NCI-H2029 treated with DMSO at 0.1 percent for 48 hours (cell line): Measurements from ENCODE around the gene EIF4E1B.

ENCODE experiments used
- DNase-seq: peaks from one replicate; lab custom pipeline; 2025; lab: John Stamatoyannopoulos, UW

Gene EIF4E1B

GRCh38 chr5:176606032-176606431 is 24.4 kb upstream of the EIF4E1B start:
- no peak for DNase-seq

- no peak for DNase-seq
Measured at GRCh38 chr5:176606875-176607274, 23.6 kb upstream of the EIF4E1B start.

- DNase-seq, result no peak
Measured at GRCh38 chr5:176608142-176608705, 22.3 kb upstream of the EIF4E1B start.

DNA sequence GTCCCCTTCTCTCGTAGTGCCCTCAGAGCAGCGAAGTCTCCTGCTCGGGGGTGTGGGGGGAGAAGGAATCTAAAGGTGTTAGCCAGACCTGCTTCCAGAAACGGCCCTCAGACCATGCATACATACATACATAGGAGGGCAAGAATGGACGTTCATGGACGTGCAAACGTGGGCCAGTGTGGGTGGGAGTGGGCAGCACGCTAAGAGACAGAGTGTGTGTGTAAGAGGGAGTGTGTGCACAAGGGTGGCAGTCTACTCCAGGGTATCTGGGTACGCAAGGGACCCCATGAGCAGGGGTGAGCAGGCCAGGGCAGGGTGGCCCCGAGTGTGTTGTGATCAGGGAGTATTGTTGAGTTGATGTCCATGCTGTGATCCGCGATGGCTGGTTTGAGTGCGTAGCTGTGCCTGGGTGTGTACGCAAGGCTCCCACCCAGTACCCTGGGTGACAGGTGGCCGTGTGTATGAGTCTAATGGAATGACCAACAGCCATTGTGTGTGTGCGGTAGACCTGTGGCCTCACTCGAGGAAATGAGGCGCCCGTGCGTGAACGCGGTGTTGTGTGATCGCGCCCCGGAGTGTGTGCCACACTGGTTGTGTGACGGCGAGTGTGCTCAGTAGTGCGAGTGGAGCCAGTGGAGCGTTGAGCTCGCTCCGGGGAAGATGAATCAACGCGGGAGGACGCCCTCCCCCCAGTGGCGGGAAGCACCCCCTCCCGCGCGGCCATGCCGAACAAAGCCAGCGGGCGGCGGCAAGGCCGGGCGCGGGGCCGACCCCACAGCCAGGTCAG is 21.3 kb upstream of the EIF4E1B start:
- no peak for DNase-seq

DNA sequence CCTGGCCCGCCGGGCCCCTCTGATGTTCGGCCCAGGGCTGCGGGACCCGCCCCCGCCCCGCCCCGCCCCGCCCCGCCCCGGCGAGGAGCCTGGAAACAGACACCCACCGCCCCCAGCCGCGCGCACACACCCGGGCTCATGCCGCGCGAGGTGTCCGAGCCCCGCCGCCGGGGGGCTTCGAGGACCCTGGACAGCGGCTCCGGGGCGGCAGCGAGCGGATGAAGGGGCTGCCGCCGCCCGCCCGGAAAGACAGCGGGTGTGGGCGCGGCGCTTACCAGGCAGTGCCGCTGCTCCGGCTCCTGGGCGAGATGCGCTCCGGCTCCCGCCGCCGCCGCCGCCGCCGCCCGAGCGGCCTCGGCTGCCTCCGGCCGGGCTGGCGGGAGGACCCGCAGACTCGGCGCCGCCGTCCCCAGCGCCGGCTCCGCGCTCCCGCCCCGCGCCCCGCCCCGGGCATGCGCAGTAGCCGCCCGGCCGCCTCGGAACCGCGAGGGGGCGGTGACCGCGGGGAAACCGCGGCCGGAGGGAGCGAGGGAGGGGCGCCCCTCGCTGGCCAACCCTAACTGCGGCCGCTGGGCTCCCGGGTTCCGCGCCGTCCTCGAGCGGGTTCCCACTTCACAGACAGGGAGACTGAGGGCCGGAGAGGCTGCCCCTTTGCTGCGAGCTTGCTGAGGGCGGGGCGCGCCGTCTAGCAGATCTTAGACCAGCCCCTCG is 20.6 kb upstream of the EIF4E1B start, which contains the start of gene GPRIN1:
TSS of gene GPRIN1 (minus strand) at position 433 of the 711 bp plus-strand sequence. CDS start 10,322 bp downstream, outside the sequence.
- no peak for DNase-seq

GRCh38 chr5:176610435-176610773 is 20.1 kb upstream of the EIF4E1B start:
- DNase-seq, result no peak

DNA sequence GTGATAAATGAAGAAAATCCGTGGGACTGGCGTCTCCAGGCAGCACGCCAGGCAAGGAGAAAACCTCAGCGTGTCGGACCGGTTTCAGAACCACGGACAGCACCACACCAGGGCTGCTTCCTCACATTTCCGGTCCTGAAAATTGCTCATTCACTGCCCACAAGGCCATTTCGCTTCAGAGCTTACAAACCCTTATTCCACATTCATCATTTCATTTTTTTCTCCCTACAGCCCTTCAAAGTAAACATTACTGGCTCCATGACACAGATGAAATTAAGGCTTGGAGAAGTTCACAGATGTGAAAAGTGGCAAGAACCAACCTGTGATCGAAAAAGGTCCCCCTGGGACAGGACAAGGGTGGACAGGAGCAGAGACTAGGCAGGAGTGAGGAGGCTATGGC is 19.0 kb upstream of the EIF4E1B start:
- DNase-seq, result no peak

GRCh38 chr5:176612008-176612407 is 18.5 kb upstream of the EIF4E1B start:
- no peak for DNase-seq

GRCh38 chr5:176612855-176613254 is 17.6 kb upstream of the EIF4E1B start:
- no peak for DNase-seq

GRCh38 chr5:176614805-176615478 is 15.5 kb upstream of the EIF4E1B start:
- no peak for DNase-seq

GRCh38 chr5:176616511-176616910 is 14.0 kb upstream of the EIF4E1B start:
- DNase-seq, result no peak

GRCh38 chr5:176618783-176619182 is 11.7 kb upstream of the EIF4E1B start:
- DNase-seq, result no peak

- DNase-seq, result no peak
Measured at GRCh38 chr5:176619203-176619568, 11.3 kb upstream of the EIF4E1B start.

GRCh38 chr5:176619569-176620332 is 10.7 kb upstream of the EIF4E1B start:
- no peak for DNase-seq

DNA sequence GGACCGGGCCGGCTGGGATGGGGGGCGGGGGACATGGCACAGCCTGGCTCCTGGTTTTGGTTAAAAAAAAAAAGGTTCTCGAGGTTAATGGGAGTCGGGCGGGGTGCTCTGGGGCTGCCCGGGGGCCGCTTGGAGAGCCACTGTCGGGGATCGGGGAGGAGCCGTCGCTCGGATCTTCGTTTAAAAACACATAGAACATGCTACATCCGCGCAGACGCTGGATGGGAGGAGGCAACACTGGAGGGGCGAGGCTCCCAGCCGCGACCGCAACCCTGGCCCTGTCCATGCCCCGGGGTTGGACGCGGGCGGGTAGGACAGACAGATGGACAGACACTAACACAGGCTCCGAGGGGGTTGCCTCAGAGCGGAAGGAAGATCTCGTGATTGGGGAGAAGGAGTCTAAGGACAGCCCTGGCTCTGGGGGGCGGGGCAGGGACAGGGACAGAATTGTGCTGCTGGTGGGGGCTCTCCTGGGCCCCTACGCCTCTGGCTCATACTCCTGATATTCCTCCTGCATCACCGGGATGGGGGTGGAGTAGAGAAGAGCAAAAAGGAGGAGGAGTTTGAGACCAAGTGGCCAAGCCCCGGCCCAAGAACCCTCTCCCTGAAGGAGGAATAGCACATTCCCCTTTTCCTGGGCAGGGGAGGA is 10.0 kb upstream of the EIF4E1B start:
- DNase-seq, result no peak

GRCh38 chr5:176621661-176622079 is 8.8 kb upstream of the EIF4E1B start:
- DNase-seq, result no peak

GRCh38 chr5:176624142-176624541 is 6.3 kb upstream of the EIF4E1B start:
- DNase-seq, result no peak

GRCh38 chr5:176624938-176625337 is 5.5 kb upstream of the EIF4E1B start:
- DNase-seq, result no peak

GRCh38 chr5:176625512-176625911 is 5.0 kb upstream of the EIF4E1B start:
- DNase-seq, result no peak

DNA sequence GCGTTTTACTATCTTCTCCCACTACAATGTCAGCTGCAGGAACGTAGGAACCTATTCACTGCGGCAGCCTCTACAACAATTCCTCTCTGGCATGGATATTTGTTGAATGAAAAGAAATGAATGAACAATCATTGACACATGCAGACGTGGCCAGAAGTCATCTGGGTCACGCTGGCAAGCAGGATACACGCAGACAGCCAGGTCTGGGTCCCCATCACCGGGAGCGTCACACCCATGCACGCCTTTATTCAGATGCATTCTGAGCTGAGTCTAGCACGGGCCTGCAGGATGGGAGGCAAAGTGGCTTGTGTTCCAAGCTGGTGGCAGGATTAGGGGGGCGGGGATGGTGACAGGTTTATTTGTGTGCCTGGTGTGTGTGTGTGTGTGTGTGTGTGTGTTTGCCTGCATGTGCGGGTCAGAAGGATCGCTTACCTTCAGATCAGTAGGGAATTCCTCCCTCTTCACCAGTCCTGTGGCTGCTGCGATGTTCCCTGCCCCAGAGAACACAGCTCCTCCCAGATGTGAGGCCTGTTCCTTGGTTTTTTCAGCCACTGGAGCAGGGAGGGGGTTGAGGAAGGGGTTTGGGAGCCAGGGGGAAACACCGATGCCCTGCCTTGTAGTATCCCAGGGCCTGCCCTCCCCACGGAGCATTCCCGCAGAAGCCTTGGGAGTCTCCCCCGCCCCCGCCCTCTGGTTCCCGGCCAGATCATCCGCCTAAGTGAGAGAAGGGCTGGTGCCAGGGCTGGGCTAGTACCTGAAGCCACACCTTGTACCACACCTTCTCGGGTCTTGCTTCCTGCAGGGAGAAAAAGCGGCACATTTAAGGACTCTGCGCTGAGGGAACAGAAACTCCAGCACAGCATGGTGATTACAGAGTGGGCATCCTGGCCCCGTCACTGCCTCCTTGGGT is 4.3 kb upstream of the EIF4E1B start:
- DNase-seq, result no peak
